ENCODE results near the gene SAMHD1. TPM values are rescaled to one million over a fixed set of nuclear protein-coding genes. Genes with fewer than 3 reads are reported as not detected.
A peak's percentile ranks its signal among the peaks of the same experiment; 100 is the strongest.

The SAMHD1 gene
- total and polyA plus RNA-seq, 11 donors: 13.9 to 164 (median 39.6) TPM

DNA sequence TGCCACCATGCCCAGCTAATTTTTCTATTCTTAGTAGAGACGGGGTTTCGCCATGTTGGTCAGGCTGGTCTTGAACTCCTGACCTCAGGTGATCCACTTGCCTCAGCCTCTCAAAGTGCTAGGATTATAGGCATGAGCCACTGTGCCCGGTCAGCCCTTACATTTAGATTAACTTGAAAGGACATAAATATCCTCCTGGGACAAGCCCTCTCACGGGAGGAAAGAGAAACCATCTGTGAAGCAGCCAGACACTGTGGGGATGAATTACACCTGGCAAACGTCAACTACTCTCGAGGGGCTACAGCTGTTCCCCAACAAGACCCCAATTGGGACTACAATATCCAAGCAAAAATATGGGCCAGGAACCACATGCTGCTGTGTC lies 32.7 kb upstream of the SAMHD1 start:
- DNase-seq (no peak), ATAC-seq (no peak)
- intact Hi-C loops (cut with DNase I): no loop called here
- Histone ChIP-seq H3K9me3 (no peaks in the 10 kb centered on the region), H3K27me3 (no peaks in the 10 kb centered on the region), H3K4me3 (no peak overlapping the region), H3K36me3 (no peaks in the 10 kb centered on the region), H3K27ac (no peak overlapping the region), H3K4me1 (peaks cover 0 to 14% (median 0%) of the 10 kb centered on the region in 12 donors)
- TF ChIP-seq CTCF (IDR thresholded peaks at IDR 0.05) (no peak), POLR2A (IDR thresholded peaks at IDR 0.05) (no peak)
- WGBS, 4 donors: 72 to 77% (median 74%) methylated on average over 6 of the region's 6 CpGs

DNA sequence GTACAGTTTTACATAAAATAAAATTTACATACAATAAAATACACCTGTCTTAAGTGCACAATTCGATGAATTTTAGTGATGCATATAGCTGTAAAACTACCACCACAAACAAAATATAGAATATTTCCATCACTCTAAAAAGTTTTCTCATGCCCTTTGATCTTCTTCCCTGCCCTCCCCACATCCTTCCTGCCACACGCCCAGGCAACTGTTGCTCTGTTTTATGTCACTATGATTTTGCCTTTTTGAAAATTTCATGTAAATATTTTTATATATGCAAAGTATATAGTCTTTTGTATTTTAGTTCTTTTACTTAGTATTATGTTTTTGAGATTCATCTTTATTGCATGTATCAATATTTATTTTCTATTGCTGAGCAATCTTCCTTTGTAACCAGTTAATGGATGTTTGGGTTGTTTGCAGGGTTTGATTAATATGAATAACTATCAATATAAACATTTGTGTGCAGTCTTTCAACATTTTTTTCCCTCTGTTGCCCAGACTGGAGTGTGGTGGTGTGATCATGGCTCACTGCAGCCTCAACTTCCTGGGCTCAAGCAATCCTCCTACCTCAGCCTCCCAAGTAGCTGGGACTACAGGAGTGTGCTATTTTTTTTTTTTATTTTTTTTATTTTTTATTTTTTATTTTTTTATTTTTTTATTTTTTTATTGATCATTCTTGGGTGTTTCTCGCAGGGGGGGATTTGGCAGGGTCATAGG lies 23.8 kb upstream of the SAMHD1 start:
- no peak overlapping the region for H3K4me3 ChIP-seq
- peaks cover 0 to 16% (median 0%) of the 10 kb centered on the region in 12 donors for H3K4me1 ChIP-seq
- no peaks in the 10 kb centered on the region for H3K36me3 ChIP-seq
- no peak for TF ChIP-seq CTCF (IDR thresholded peaks at IDR 0.05)
- TF ChIP-seq POLR2A (IDR thresholded peaks at IDR 0.05): no peak
- no peaks in the 10 kb centered on the region for H3K27me3 ChIP-seq
- DNase-seq (no peak), ATAC-seq (no peak)
- H3K9me3 ChIP-seq: no peaks in the 10 kb centered on the region
- intact Hi-C loops (cut with DNase I): no loop called here
- peak overlapping the region in 1 of 12 donors; percentile 76 for H3K27ac ChIP-seq
- 60 to 69% (median 65%) methylated on average over 3 of the region's 3 CpGs for WGBS, 4 donors

- peak overlapping the region in 1 of 12 donors; percentile 76 for H3K27ac ChIP-seq
- DNase-seq: no peak
- no peak for ATAC-seq
- no peaks in the 10 kb centered on the region for H3K36me3 ChIP-seq
- intact Hi-C loops (cut with DNase I): no loop called here
- WGBS, 4 donors: 90 to 93% (median 92%) methylated on average over 3 of the region's 3 CpGs
- no peak overlapping the region for H3K4me3 ChIP-seq
- no peaks in the 10 kb centered on the region for H3K9me3 ChIP-seq
- TF ChIP-seq POLR2A (IDR thresholded peaks at IDR 0.05): no peak
- TF ChIP-seq CTCF (IDR thresholded peaks at IDR 0.05): no peak
- no peaks in the 10 kb centered on the region for H3K27me3 ChIP-seq
- peaks cover 0 to 21% (median 0%) of the 10 kb centered on the region in 12 donors for H3K4me1 ChIP-seq
Observed at GRCh38 chr20:36974660-36975059, 23.2 kb upstream of the SAMHD1 start.

DNA sequence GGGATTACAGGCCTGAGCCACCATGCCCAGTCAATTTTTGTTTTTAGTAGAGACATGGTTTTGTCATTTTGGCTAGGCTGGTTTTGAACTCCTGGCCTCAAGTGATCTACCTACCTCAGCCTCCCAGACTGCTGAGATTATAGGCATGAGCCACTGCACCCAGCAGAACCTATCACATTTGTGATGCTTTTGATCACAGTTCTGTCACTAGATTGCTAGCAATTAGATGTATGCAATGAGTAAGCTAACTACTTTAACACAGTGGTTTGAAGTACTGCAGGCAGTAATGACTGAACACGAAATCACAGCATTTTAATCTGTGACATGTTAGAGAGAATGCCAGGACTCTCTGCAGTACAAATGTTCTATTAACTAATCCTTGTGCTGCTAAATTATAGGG lies 19.6 kb upstream of the SAMHD1 start:
- Histone ChIP-seq H3K4me1 (peaks cover 0 to 40% (median 0%) of the 10 kb centered on the region in 12 donors), H3K4me3 (no peak overlapping the region), H3K36me3 (no peaks in the 10 kb centered on the region), H3K27ac (no peak overlapping the region), H3K9me3 (no peaks in the 10 kb centered on the region), H3K27me3 (no peaks in the 10 kb centered on the region)
- WGBS, 4 donors: 57 to 78% (median 76%) methylated on average over 1 of the region's 1 CpG
- DNase-seq: no peak
- no peak for ATAC-seq
- no peak for TF ChIP-seq CTCF (IDR thresholded peaks at IDR 0.05)
- no peak for TF ChIP-seq POLR2A (IDR thresholded peaks at IDR 0.05)
- intact Hi-C loops (cut with DNase I): no loop called here
